CD4-positive, alpha-beta T cell treated with Interleukin-1 beta for 1 hour (primary cell): ENCODE measurements around the gene ABHD12.

Experiments used
- DNase-seq, 2 donors: peaks; one replicate each; pipeline ENCODE4 v3.0.0-alpha.2; 2020 to 2022

Gene ABHD12

GRCh38 chr20:25304025-25304549, 86.5 kb downstream of the ABHD12 start:
- no peak for DNase-seq

- DNase-seq, result no peak
Observed at GRCh38 chr20:25303292-25304024, 87.2 kb downstream of the ABHD12 start.

GRCh38 chr20:25302596-25302995, 88.0 kb downstream of the ABHD12 start:
- no peak for DNase-seq

GRCh38 chr20:25301357-25301920, 89.2 kb downstream of the ABHD12 start:
- no peak for DNase-seq

GRCh38 chr20:25300496-25301170, 90.0 kb downstream of the ABHD12 start:
- no peak for DNase-seq

GRCh38 chr20:25299806-25300205, 90.8 kb downstream of the ABHD12 start:
- no peak for DNase-seq

GRCh38 chr20:25297141-25297905, 93.3 kb downstream of the ABHD12 start:
- no peak for DNase-seq

GRCh38 chr20:25296094-25297093, 94.2 kb downstream of the ABHD12 start:
- DNase-seq, result peak; percentile 16 to 21

GRCh38 chr20:25295386-25296093, 95.1 kb downstream of the ABHD12 start:
- no peak for DNase-seq

- DNase-seq, result peak; percentile 56 to 58
Observed at GRCh38 chr20:25294459-25295385, 95.9 kb downstream of the ABHD12 start.

GRCh38 chr20:25293910-25294458, 96.7 kb downstream of the ABHD12 start:
- no peak for DNase-seq

- no peak for DNase-seq
Observed at GRCh38 chr20:25293507-25293906, 97.1 kb downstream of the ABHD12 start.

- no peak for DNase-seq
Observed at GRCh38 chr20:25292176-25292891, 98.3 kb downstream of the ABHD12 start.

GRCh38 chr20:25291432-25292133, 99.1 kb downstream of the ABHD12 start:
- no peak for DNase-seq

GRCh38 chr20:25290646-25291431, 99.8 kb downstream of the ABHD12 start:
- DNase-seq, result no peak

- DNase-seq, result no peak
Observed at GRCh38 chr20:25289886-25290597, 100.6 kb downstream of the ABHD12 start.
